Adrenal gland (tissue), 12 donors: Measurements from ENCODE around the gene RPL29. TPM values are rescaled to one million over a fixed set of nuclear protein-coding genes. Genes with fewer than 3 reads are reported as not detected.

Experiments used
- DNase-seq, 7 donors: peaks; one replicate each; pipeline ENCODE4 v3.0.0-alpha.2; 2019 to 2020
- H3K27ac ChIP-seq, 5 donors: fragments of 200-600 bp; sonication (generic) in 4 of 5; 1 replicate in 3 of 5; 2 replicates in 2 of 5; pipeline versions ENCODE4 v1.5.1 to v1.8.0; 2016 to 2020; ENCODE audit warnings: mild to moderate bottlenecking in 1 of 5
- H3K27me3 ChIP-seq: fragments of 200-600 bp; 2 replicates; pipeline ENCODE4 v1.8.0; 2021
- H3K36me3 ChIP-seq, 2 donors: fragments of 200-600 bp; replicated peaks in 1 of 2; 1 replicate in 1 of 2; 2 replicates in 1 of 2; pipeline versions ENCODE4 v1.5.1 to v1.8.0; 2018 to 2022
- H3K4me1 ChIP-seq, 2 donors: fragments of 200-600 bp; replicated peaks in 1 of 2; 1 replicate in 1 of 2; 2 replicates in 1 of 2; pipeline versions ENCODE4 v1.5.1 to v1.8.0; 2018 to 2021
- H3K4me3 ChIP-seq, 4 donors: fragments of 200-600 bp; sonication (generic) in 3 of 4; one replicate each; pipeline ENCODE4 v1.5.1; 2016 to 2018
- H3K9me3 ChIP-seq, 3 donors: fragments of 200-600 bp; sonication (generic) in 1 of 3; replicated peaks in 1 of 3; 1 replicate in 2 of 3; 2 replicates in 1 of 3; pipeline versions ENCODE4 v1.5.1 to v1.8.0; 2016 to 2021
- POLR2A ChIP-seq, 2 donors: fragments of 450-650 bp; IDR thresholded peaks; one replicate each; pipeline ENCODE4 v1.6.1; 2017; ENCODE audit warnings: antibody characterized with exemption in 2 of 2, mild to moderate bottlenecking in 2 of 2, moderate library complexity in 1 of 2
- WGBS, 4 donors: extraction: QIAGEN DNeasy Blood & Tissue Kit in 2 of 4; methylation state at CpG; one replicate each; pipeline versions ENCODE4 v1.1.5 to v1.1.7; 2013 to 2017; 5-methylcytosine and 5-hydroxymethylcytosine counted together
- intact Hi-C, 2 donors: fragments of 100-400 bp; cut with DNase I; formaldehyde crosslinking; loops; one replicate each; pipeline versions ENCODE4 v1.14.1 to v1.15.0; 2022 to 2023
- polyA plus RNA-seq, 3 donors: library from polyadenylated mRNA; stranded (reverse); fragments of 200-250 nt in 2 of 3; fragments of 350-450 nt in 1 of 3; fragmentation: Illumina TruSeq in 1 of 3; extraction: RNeasy Lipid Tissue Mini Kit (QIAGEN cat#74804) in 1 of 3; gene quantifications; one replicate each; pipeline ENCODE4 v1.2.3, GENCODE V29; 2013 to 2014
- total RNA-seq, 9 donors: library from RNA; depleted of rRNA in 4 of 9; stranded (reverse); fragments of >200 nt in 4 of 9; fragments of 120-200 nt in 1 of 9; fragmentation: NEBNext Ultra II Directional in 1 of 9; extraction: Animal tissue kit (Norgen Biotek cat#: 25700) in 1 of 9; gene quantifications; one replicate each; pipeline versions ENCODE4 v1.1.0 to v1.2.4, GENCODE V29; 2013 to 2023
- TF ChIP-seq, protein P1 (sequence below), 6 experiments: fragments of 450-650 bp in 4 of 6; fragments of 200-600 bp in 2 of 6; sonication (generic) in 1 of 6; IDR thresholded peaks; 1 replicate in 5 of 6; 2 replicates in 1 of 6; pipeline versions ENCODE4 v1.5.1 to v1.8.0; 2016 to 2021; ENCODE audit warnings: antibody characterized with exemption in 6 of 6, mild to moderate bottlenecking in 2 of 6, moderate library complexity in 1 of 6
- donor health status: healthy with polysubstance abuse.
- donor health status: Bipolar disorder and iron deficiency.
- donor health status: DM: yes; HTN: yes; CAD: no.
- donor health status: DM: no; HTN: no; CAD: no.
- donor health status: DM: no; HTN: no; CAD: no.
- donor health status: DM: yes; HTN: yes; CAD: no.

The RPL29 gene
- total and polyA plus RNA-seq, 12 donors = 947 to 3,421 (median 1,448) TPM

DNA sequence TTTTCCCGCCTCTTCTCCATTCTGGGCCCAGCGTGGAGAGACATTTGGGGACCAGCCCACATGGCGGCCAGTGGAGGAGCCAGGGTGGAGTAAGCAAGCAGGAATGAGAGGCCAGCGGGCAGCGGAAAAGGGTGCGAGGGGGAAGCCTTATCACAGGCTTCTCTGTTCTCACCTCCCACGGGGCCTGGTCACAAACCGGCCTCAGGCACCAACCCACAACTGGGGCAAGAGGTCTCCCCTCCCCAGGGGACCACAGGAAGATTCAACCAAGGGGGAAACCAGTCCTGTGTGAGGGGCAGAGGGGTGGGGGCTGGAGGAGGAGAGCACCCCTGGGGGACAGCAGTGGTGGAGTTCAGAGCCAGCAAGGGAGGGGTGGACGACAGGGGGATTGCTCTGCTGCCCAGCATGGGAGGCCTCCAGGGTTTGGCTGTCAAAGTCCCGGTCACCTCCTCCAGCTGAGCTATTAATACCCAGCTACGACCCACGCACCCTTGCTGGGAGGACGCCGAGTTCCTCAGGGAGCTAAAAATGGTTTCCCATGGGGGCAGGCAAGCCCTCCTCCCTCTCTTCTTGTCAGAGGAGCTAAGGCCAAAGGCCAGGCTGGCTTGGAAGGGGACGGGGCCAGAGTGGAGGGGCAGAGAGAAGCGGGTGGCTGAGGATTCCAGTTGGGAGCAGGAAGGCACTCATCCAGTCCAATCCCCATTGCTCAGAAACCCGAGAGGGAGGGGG lies 23.8 kb upstream of the RPL29 start:
- H3K27ac ChIP-seq = peak overlapping the region in 3 of 5 donors; percentile 13 to 84 (median 62)
- 68 to 72% (median 71%) methylated on average over 9 to 17 of the region's 17 CpGs for WGBS, 4 donors
- no peaks in the 10 kb centered on the region for H3K27me3 ChIP-seq
- no peaks in the 10 kb centered on the region for H3K36me3 ChIP-seq
- no peaks in the 10 kb centered on the region for H3K9me3 ChIP-seq
- intact Hi-C loops = loop anchor here in 1 of 2 donors (5.0 kb wide), 1 partner anchor 33 kb away; no protein-coding TSS in a partner anchor
- no peak overlapping the region for H3K4me3 ChIP-seq
- peak in 5 of 7 donors; percentile 31 to 78 (median 48) for DNase-seq
- TF ChIP-seq POLR2A (IDR thresholded peaks at IDR 0.05) = no peak
- TF ChIP-seq, protein P1, sequence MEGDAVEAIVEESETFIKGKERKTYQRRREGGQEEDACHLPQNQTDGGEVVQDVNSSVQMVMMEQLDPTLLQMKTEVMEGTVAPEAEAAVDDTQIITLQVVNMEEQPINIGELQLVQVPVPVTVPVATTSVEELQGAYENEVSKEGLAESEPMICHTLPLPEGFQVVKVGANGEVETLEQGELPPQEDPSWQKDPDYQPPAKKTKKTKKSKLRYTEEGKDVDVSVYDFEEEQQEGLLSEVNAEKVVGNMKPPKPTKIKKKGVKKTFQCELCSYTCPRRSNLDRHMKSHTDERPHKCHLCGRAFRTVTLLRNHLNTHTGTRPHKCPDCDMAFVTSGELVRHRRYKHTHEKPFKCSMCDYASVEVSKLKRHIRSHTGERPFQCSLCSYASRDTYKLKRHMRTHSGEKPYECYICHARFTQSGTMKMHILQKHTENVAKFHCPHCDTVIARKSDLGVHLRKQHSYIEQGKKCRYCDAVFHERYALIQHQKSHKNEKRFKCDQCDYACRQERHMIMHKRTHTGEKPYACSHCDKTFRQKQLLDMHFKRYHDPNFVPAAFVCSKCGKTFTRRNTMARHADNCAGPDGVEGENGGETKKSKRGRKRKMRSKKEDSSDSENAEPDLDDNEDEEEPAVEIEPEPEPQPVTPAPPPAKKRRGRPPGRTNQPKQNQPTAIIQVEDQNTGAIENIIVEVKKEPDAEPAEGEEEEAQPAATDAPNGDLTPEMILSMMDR (IDR thresholded peaks at IDR 0.05) = no peak
- H3K4me1 ChIP-seq = peaks cover 17 to 47% of the 10 kb centered on the region in 2 donors

DNA sequence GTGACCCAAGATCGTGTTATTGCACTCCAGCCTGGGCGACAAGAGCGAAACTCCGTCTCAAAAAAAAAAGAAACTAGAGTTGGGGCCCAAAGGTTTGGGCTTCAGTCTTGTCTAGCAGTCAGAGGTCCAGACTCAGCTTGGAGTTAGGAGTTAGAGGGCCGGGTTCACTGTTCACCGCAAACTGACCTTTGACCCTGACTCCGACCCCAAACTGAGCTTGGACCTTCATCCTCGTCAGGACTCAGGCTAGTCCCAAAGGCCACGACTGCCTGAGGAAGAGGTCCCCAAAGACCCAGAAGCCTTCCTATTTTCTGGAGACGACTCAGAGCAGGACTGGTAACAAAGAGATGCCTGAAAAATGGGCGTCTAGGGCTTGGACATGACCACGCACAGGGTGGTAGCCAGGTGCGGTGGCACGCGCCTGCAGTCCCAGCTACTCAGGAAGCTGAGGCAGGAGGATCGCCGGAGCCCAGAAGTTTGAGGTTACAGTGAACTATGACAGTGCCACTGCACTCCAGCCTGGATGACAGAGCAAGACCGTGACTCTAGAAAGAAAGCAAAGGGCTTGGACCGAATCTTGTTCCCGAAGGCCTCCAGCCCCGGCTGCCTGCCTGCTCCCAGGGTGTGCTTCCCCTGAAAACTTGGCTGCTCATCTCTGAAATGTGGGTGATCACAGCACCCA lies 22.8 kb upstream of the RPL29 start:
- Histone ChIP-seq H3K9me3 (no peaks in the 10 kb centered on the region), H3K36me3 (no peaks in the 10 kb centered on the region), H3K4me3 (no peak overlapping the region), H3K27ac (peak overlapping the region in 3 of 5 donors; percentile 13 to 84 (median 62)), H3K4me1 (peaks cover 15 to 36% of the 10 kb centered on the region in 2 donors), H3K27me3 (no peaks in the 10 kb centered on the region)
- DNase-seq = no peak
- intact Hi-C loops = loop anchor here in 1 of 2 donors (5.0 kb wide), 1 partner anchor 34 kb away; no protein-coding TSS in a partner anchor
- TF ChIP-seq, protein P1 (IDR thresholded peaks at IDR 0.05) = no peak
- TF ChIP-seq POLR2A (IDR thresholded peaks at IDR 0.05) = no peak
- WGBS, 4 donors = 87 to 92% (median 89%) methylated on average over 17 to 21 of the region's 21 CpGs

DNA sequence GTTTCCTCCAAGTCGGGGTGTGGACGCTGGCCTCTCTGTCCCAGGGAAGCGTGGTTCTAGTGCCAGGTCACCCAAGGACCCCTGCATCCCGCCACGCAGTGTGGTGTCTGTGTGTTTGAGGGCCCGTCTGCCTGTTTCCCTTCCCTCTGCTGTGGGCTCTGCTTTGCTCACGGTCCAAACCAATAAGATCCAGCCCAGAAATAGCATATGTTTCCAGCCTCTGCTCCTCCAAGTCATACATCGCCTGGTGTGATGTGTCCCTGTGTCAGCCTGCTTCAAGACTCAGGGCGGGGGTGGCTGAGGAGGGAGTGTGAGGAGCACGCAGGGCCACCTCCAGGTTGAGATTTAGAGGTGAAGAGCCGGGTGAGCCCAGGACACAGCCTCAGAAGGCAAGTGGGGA lies 21.9 kb upstream of the RPL29 start:
- peak overlapping the region in 2 of 5 donors; percentile 49 to 72 for H3K27ac ChIP-seq
- H3K36me3 ChIP-seq = no peaks in the 10 kb centered on the region
- H3K9me3 ChIP-seq = no peaks in the 10 kb centered on the region
- no peak overlapping the region for H3K4me3 ChIP-seq
- peaks cover 6 to 27% of the 10 kb centered on the region in 2 donors for H3K4me1 ChIP-seq
- intact Hi-C loops = loop anchor here in 1 of 2 donors (5.0 kb wide), 1 partner anchor 35 kb away; no protein-coding TSS in a partner anchor
- no peaks in the 10 kb centered on the region for H3K27me3 ChIP-seq
- WGBS, 4 donors = 69 to 82% (median 72%) methylated on average over 5 to 11 of the region's 11 CpGs
- TF ChIP-seq POLR2A (IDR thresholded peaks at IDR 0.05) = no peak
- TF ChIP-seq, protein P1 (IDR thresholded peaks at IDR 0.05) = no peak
- peak in 3 of 7 donors; percentile 28 to 72 (median 58) for DNase-seq
